ENCODE measurements around the gene ACOX3. TPM values are rescaled to one million over a fixed set of nuclear protein-coding genes. Genes with fewer than 3 reads are reported as not detected.

Gene ACOX3
- polyA plus RNA-seq, 1 of the 3 experiments (the other 2 are of a cell fraction) = 8.4 TPM

GRCh38 chr4:8419222-8420041, 21.1 kb downstream of the ACOX3 start:
- no peaks in the 10 kb centered on the region for H4K20me1 ChIP-seq (ENCODE audit: insufficient read depth)
- peaks cover 22% of the 10 kb centered on the region; the same call in 1 of the 2 replicates for H3K79me2 ChIP-seq (ENCODE audit: insufficient read depth)
- H3K4me2 ChIP-seq = no peak overlapping the region
- POLR2A ChIA-PET = no interaction called here
- no peak overlapping the region for H3K4me3 ChIP-seq (ENCODE audit: low read depth in 2 of 2, low read length in 1 of 2)
- no peak overlapping the region for H3K9ac ChIP-seq
- H3K9me3 ChIP-seq = no peaks in the 10 kb centered on the region
- H3F3A ChIP-seq (replicated peaks; ENCODE audit: insufficient read depth) = no peaks in the 10 kb centered on the region
- 95% methylated on average over 11 of the region's 12 CpGs for WGBS (ENCODE audit: low lambda C conversion rate)
- DNase-seq = no peak
- peaks cover 6 to 17% of the 10 kb centered on the region in 2 experiments for H3K36me3 ChIP-seq (replicated peaks in 1 of 2; ENCODE audit: control insufficient read depth in 1 of 2, insufficient read depth in 2 of 2, low read length in 1 of 2)
- CTCF ChIA-PET = interaction anchor here (0.7 to 2.8 kb wide), 6 partner anchors 9 to 243 kb away, joined by 3 to 9 read pairs (median 5); no protein-coding TSS in a partner anchor
- H2AFZ ChIP-seq (ENCODE audit: low read depth) = no peak overlapping the region
- no peaks in the 10 kb centered on the region for H3K27me3 ChIP-seq (ENCODE audit: insufficient read depth)
- no peak overlapping the region for H3K27ac ChIP-seq (ENCODE audit: low read depth in 2 of 2, low read length in 1 of 2)
- TF ChIP-seq USF2 (IDR thresholded peaks at IDR 0.05; ENCODE audit: borderline replicate concordance, low read depth, low read length) = no peak
- no peak for TF ChIP-seq MXI1 (IDR thresholded peaks at IDR 0.05; ENCODE audit: low read depth, low read length)
- no peak for TF ChIP-seq ZBTB33 (IDR thresholded peaks at IDR 0.05; ENCODE audit: borderline replicate concordance, low read depth)
- no peak for TF ChIP-seq EZH2phosphoT487 (IDR thresholded peaks at IDR 0.05; ENCODE audit: borderline replicate concordance, low read depth)
- TF ChIP-seq NFIC (IDR thresholded peaks at IDR 0.05; ENCODE audit: borderline replicate concordance) = no peak
- TF ChIP-seq REST (IDR thresholded peaks at IDR 0.05; ENCODE audit: low read depth, low read length) = no peak
- TF ChIP-seq IRF3 (IDR thresholded peaks at IDR 0.05; ENCODE audit: low read depth, low read length) = no peak
- no peak for TF ChIP-seq SIN3A (IDR thresholded peaks at IDR 0.05; ENCODE audit: borderline replicate concordance, low read depth, low read length)
- TF ChIP-seq GABPA (IDR thresholded peaks at IDR 0.05; ENCODE audit: low read depth) = no peak
- no peaks in the 10 kb centered on the region for H3K4me1 ChIP-seq (ENCODE audit: control insufficient read depth in 1 of 2, insufficient read depth in 2 of 2, low read depth in 1 of 2, low read length in 1 of 2)
- no peaks in the 10 kb centered on the region for H3K9me2 ChIP-seq
